ENCODE data around the gene RGS7BP.

RGS7BP gene

GRCh38 chr5:64505769-64506566 is at the start of gene RGS7BP:
RGS7BP (plus strand) TSS chr5:64506015; CDS start chr5:64506625, 610 bp downstream.
- DNase-seq = peak; percentile 83

DNA sequence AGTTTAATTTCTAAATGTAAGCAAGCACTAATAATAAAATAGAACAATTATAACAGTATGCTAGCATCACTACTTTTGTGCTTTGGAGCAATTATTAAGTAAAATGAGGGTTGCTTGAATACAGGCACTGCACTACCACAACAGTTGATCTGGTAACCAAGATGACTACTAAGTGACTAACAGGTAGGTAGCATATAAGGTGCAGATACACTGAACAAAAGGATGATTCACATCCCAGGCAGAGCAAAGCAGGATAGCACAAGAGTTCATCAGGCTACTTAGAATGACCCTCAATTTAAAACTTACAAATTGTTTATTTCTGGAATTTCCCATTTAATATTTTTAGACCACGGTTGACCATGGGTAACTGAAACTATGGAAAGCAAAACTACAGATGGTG is 48.0 kb upstream of the RGS7BP start:
- DNase-seq = no peak

GRCh38 chr5:64458948-64459347 is 46.9 kb upstream of the RGS7BP start:
- DNase-seq = no peak

DNA sequence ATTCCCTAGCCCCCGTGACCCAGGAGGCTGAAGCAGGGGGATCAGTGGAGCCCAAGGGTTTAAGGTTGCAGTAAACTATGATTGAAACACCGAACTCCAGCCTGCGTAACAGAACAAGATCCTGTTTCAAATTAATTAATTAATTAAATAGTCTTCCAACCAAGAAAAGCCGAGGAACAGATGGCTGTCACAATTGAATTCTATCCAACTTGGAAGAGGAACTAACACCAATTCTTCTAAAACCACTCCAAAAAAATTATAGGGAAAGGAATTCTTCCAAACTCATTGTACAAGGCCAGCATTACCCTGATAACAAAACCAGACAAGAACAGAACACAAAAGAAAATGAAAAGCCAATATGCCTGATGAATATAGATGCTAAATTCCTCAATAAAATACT is 43.4 kb upstream of the RGS7BP start:
- no peak for DNase-seq

- no peak for DNase-seq
Measured at GRCh38 chr5:64486163-64486562, 19.7 kb upstream of the RGS7BP start.

DNA sequence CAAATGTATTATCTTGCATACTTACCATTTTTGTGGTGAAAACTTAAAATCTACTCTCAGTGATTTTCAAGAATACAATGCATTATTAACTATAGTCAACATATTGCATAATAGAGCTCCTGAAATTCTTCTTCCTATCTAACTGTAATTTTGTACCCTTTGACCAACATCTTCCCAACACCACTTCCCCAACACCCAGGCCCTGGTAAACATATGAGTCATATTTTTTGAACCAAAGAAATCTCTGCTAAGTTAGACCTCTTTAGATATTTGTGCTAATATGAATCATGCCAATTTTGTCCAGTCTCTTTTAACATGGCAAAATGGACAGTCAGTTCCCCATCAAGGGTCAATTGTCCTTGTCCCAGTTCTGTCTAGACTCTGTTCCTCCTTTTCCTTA is 18.5 kb upstream of the RGS7BP start:
- DNase-seq = peak; percentile 28

GRCh38 chr5:64489857-64490256 is 16.0 kb upstream of the RGS7BP start:
- DNase-seq = no peak

DNA sequence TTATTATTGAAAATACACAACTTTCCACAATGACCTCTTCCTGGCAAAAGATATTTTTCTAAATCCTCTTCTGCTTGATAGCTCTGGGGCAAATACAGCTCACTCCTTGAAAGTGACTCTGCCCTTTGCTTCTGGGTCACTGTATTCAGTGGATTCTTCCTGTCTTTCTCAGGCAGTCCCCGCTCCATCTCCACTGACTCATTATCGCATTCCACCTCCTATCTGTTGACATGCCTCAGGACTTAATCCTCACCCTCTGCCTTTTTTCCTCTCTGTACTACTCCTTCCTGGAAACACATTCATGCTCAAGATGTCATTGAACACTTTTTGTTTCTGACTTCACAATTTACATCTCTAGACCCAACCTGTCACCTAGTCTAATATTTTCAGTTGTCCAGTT is 8.4 kb upstream of the RGS7BP start:
- no peak for DNase-seq

DNA sequence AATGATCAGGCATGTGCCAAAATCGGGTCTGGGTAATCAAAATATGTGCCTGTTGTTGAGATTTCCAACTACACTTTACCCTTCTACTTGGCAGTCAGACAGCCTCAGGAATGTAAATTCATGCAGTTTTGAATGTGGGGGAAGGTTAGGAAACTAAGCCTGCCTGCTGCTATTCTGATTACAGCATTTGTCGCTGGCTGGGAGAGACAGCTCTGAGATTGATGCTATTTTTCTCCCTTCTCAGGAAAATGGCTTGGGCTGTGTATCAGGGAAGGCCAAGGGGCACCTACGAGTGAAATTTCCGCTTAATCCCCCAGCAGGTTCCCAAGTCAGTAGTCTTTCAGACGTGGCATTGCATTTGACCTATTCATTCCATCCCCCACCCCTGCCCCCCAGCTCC is 3.6 kb upstream of the RGS7BP start:
- DNase-seq = no peak

- DNase-seq = no peak
Measured at GRCh38 chr5:64506567-64507263, 900 bp downstream of the RGS7BP start.

DNA sequence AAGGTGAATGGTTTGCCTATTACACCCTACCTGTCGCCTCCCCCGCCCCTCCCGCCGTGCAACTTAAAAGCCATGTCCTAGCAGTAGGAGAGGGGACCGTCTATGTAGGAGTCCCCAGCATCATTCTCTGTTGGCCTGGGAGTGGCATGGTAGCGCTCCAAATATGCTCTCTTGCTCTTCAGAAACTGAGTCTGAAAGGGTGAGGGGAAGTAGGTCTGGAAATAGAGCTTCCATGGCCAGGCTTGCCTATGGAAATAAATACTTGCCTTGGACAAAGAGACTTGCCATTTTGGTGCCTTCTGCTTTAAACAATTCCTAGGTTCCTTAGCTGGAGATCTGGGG is 1.4 kb downstream of the RGS7BP start:
- DNase-seq = peak; percentile 29

GRCh38 chr5:64509828-64510227 is 4.0 kb downstream of the RGS7BP start:
- DNase-seq = no peak

DNA sequence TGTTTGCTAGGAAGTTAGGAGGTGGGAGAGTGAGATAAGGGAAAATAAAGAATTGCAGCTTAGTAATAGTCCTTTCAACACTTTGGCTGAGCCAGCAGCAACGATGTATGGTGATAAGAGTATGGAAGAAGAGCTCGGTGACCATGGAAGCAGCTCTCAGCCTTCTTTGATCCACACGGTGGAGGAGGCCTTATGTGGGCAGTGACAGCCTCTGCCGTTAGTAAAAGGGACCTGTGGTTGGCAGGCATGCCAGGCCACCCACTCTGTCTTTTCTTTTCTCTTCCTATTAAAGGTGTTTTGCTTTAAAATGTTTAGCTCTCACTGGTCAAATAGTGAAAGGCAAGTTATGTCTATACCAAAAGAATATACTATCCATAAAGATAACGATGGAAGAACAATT is 7.7 kb downstream of the RGS7BP start:
- no peak for DNase-seq

GRCh38 chr5:64514612-64515011 is 8.8 kb downstream of the RGS7BP start:
- no peak for DNase-seq

- DNase-seq = no peak
Measured at GRCh38 chr5:64516216-64516615, 10.4 kb downstream of the RGS7BP start.

- DNase-seq = no peak
Measured at GRCh38 chr5:64518793-64519192, 13.0 kb downstream of the RGS7BP start.

DNA sequence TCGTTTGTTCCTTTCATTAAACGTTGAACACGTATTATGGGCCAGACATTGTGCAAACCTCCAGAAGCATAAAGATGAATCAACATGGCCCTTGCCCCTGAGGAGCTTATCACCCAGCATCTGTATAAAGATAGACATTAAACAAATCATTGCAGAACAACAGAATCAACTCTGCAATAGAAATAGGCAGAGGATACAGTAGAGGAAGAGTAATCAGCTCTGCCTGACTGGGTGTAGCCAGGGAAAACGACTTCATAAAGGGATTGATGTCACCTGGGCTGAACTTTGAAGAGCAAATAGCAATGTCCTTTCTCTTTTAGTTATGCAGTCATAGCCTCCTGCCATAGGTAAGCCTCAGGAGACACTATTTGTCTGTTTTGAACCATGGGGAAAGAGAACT is 13.4 kb downstream of the RGS7BP start:
- no peak for DNase-seq

- no peak for DNase-seq
Measured at GRCh38 chr5:64526734-64527439, 21.1 kb downstream of the RGS7BP start.

- no peak for DNase-seq
Measured at GRCh38 chr5:64530076-64530475, 24.3 kb downstream of the RGS7BP start.

- DNase-seq = peak; percentile 41
Measured at GRCh38 chr5:64532212-64532611, 26.4 kb downstream of the RGS7BP start.

DNA sequence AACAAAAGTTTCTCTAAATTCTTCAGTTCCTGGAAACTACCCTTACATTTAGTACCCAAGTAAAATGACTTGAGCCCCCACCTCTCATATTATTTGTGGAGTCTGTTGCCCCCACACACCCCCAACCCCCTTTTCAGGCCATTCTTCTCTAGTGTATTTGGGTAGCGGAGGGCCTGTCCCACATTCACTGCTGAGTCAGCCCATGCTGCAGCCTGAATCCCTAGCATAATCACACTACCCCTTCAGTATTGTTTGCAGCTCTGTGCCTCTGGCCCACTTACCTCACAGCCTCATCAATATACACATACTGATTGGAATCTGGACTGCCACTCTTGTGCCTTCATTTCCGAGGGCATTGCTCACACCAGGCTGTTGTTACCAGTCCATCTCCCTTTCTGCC is 26.8 kb downstream of the RGS7BP start:
- peak; percentile 31 for DNase-seq

GRCh38 chr5:64534033-64534432 is 28.2 kb downstream of the RGS7BP start:
- DNase-seq = no peak

DNA sequence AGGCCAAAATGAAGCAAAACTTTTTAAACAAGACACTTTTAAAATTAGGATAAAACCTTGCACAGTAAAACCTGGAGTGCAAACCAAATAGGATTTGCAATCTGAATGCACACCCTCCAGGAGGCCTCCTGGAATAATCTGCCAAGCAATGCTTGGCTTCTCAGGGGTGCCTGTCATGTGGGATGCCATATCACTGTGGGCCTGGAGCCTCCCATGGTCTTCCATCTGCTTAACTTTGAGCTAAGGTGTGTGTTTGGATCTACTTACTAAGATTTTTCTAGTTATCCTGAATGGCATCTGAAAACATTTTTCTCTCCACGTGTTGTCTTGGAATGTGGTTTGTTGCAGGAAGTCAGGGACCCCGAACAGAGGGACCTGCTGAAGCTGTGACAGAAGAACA is 52.1 kb downstream of the RGS7BP start:
- no peak for DNase-seq

- DNase-seq = peak; percentile 39
Measured at GRCh38 chr5:64558641-64559040, 52.8 kb downstream of the RGS7BP start.

All from DMS53 (cell line).